Right ventricle myocardium superior (tissue), 1 donor: Measurements from ENCODE around the gene ZNF512. TPM values are rescaled to one million over a fixed set of nuclear protein-coding genes. Genes with fewer than 3 reads are reported as not detected.
"Not testable (repeated sequence)": the region's sequence is repeated elsewhere in the genome, so short reads cannot be mapped to it uniquely, and the experiment has no call there.

Experiments used
- ATAC-seq: fragments of 200-7000 bp; cut with Tn5 transposase; one replicate; pipeline ENCODE4 v1.9.1; 2020; ENCODE audit warnings: mild to moderate bottlenecking; ENCODE audit not compliant: poor library complexity
- DNase-seq: peaks from one replicate; pipeline ENCODE4 v3.0.0-alpha.2; 2020
- intact Hi-C: fragments of 100-400 bp; cut with DNase I; formaldehyde crosslinking; loops from one replicate; pipeline ENCODE4 v1.11.2; 2022
- total RNA-seq: library from RNA; stranded (reverse); fragmentation: NEBNext Ultra II Directional; extraction: Animal tissue kit (Norgen Biotek cat#: 25700); gene quantifications from one replicate; pipeline ENCODE4 v1.2.1, GENCODE V29; 2021
- donor health status: DM: no; HTN: yes; CAD: no; lungs with severe emphysema.

Gene ZNF512
- total RNA-seq, 1 donor from 2014 or later = 16.6 TPM

DNA sequence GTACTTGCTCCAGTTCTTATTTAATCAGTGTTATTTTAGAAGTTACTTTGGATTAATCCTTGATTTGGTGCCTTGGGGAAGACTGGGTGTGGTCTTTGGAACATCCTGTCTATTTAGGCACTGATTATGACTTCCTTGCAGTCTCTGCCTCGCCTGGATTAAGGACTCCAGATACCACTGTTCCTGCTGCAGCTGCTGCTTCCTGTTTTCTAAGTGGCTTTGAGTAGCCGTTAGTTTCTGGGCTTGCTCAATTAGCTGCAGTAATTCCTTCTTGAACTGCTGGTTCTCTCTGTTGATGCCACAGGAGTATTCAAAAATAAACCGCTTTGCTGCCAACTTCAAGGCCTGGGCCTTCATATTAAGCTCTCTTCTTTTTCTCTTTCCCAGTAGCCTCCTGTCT, 44.1 kb downstream of the ZNF512 start:
- ATAC-seq = peak; percentile 21
- intact Hi-C loops = loop anchor here (10.0 kb wide), 1 partner anchor 142 kb away; the partner anchor contains the start of gene IFT172
- not testable (repeated sequence) for DNase-seq

DNA sequence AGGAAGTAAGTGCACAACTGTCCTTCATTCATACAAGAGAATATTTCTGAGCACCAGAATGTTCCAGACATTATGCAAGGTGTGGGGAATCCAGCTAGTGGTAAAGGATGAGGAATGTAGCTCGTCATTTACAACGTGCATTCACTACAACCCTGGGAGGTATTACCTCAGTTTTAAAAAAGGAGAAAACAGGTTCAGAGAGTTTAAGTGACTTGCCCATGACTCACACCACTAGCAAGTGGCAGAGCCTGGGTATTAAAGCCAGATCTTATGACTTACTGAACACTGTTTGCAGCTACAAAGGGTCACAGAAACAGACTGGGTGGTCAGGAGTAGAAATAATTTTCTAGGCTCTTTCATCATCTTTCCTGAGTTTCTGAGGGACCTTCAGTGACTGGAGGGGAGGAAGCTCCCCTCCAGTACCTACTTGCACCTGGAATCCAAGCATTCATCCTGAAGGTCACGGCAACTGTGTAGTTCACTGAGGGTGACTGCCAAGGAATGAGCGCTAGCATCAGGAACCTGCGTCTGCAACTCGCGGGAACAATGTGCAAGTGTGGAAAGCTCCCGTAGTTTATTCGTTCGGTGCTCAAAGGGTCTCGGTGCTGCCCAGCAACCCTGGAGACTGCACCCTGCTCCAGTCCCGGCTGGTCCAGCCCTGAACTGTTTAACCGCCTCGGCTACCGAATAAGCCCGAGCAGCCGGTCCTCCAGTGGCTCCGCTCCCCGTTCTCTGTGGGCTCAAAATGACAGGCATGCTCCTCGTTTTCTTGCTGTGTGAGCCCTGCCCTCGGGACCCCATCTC, 45.3 kb downstream of the ZNF512 start:
- DNase-seq (no peak), ATAC-seq (peak; percentile 62)
- intact Hi-C loops = loop anchor here (10.0 kb wide), 1 partner anchor 143 kb away; the partner anchor contains the start of gene IFT172

DNA sequence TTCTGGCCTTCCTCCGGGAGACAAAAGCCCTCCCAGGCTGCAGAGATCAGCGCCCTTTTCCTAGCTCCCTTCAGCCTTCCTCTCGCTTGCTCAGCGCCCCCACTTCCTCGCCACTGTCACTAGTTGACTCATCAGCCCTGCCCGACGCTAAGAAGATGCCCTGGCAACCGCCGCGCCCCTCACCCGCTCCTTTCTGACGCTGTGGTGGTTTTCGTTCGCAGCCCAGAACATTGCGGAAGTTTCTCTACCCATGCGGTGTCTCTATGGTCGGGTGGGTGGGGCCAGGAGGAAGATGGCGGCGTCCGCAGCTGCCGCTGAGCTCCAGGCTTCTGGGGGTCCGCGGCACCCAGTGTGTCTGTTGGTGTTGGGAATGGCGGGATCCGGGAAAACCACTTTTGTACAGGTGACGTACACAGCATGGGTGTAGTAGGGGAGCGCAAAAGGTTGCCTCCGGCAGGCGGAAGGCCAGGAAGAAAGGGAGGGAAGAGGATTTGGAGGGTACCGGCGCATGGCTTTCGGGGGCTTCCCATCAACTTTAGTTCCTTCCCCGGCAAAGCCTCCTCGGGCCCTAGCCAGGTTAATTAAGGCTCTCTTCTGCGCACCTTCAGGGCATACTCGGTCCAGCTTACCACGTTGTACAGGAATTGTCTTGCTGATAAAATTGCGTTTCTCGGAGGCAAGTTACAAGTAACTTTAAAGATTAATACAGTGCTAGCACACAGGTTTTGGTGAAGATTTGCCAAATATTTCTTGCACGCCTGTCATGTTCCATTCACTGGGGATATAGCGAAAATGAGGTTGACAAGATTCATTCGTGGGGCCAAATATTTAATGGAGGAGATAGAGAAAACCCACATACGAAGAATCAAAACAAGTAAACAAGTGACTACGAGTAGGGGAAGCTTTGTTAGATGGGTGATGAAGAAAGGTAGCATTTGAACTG, 46.2 kb downstream of the ZNF512 start, which contains the start of the genes CCDC121 and GPN1:
Gene CCDC121, minus strand, starts transcription at position 246 of the 943 bp plus-strand sequence. CDS start 1,213 bp downstream, outside the sequence.
Gene GPN1, plus strand, starts transcription at position 284 of the 943 bp plus-strand sequence. Its CDS starts 9 bp downstream, at position 293.
- ATAC-seq = peak; percentile 98

DNA sequence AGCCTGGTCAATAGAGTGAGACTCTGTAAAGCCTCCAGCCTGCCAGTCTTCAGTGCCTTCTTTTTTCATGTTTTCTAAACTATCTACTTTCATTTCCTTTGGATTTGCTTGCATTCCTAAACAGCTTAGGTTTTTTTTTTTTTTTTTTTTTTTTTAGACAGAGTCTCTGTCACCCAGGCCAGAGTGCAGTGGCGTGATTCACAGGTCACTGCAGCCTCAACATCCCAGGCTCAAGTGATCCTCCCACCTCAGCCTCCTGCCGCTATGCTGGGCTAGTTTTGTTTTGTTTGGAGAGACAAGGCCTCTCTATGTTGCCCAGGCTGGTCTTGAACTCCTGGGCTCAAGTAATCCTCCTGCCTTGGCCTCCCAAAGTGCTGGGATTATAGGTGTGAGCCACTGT, 47.4 kb downstream of the ZNF512 start:
- DNase-seq, ATAC-seq, intact Hi-C loops: not testable (repeated sequence)

More for the DNA sequence above, 46.2 kb downstream of the ZNF512 start, which contains the start of the genes CCDC121 and GPN1:
- intact Hi-C loops = loop anchor here (10.0 kb wide), 1 partner anchor 144 kb away; the partner anchor contains the start of gene IFT172
- peak; percentile 92 for DNase-seq

GRCh38 chr2:27634291-27634690, 51.4 kb downstream of the ZNF512 start:
- intact Hi-C loops = no loop called here
- DNase-seq = no peak
- no peak for ATAC-seq

GRCh38 chr2:27636766-27637165, 53.9 kb downstream of the ZNF512 start:
- ATAC-seq (no peak), DNase-seq (no peak)
- intact Hi-C loops = no loop called here

DNA sequence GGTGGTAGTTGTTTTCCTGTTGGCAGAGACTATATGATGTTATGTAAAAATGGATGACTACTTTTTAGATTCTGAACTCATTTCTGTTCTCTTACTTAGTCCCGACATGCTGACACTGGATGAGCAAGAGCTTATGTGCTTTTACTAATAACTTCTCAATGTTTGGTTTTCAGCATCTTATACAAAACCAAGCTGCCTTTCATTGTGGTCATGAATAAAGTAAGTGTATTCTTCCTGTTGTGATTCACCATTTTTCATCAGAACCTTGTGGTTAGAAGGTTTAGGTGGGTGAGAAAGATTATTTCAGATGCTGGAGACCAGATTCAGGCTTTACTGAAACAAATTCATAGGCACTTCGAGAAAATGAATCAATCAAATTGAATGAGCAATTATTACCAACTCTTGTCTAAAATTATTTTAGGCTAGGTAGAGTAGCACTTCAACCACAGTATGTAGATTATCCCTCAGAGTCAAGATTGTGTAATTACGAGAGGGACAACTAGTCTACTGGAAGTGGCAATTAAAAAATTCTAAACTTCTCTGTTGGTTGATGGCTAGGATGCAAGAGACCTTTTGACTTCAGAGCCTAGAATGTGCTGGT, 55.3 kb downstream of the ZNF512 start:
- intact Hi-C loops = no loop called here
- ATAC-seq (no peak), DNase-seq (no peak)

GRCh38 chr2:27638709-27639108, 55.9 kb downstream of the ZNF512 start:
- ATAC-seq = no peak
- no peak for DNase-seq
- intact Hi-C loops = no loop called here

DNA sequence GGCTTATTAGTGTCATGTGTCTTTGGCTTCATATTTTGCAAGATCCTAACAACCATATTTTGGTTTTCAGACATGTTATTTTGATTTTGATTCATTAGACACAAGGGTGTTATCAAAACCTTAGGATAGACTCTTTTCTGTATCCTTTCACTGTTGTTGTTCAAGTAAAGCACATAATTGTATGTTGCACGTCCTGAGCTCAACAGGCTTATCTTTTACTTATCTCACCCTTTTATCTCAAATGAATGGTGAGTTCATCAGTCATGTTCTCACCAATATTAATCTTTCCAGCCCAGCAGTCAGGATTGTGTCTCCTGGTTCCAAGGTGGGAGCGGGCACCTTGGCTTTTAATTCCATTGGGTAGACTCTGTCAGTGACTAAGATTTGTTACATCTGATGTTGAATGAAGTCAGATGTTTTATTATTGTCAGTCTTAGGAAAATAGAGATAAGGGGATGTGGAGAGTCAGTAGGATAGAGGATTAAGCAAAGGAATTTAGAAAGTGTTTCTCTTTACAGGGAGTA, 57.9 kb downstream of the ZNF512 start:
- ATAC-seq (no peak), DNase-seq (no peak)
- intact Hi-C loops = no loop called here

GRCh38 chr2:27645197-27645596, 62.4 kb downstream of the ZNF512 start:
- intact Hi-C loops = no loop called here
- no peak for DNase-seq
- no peak for ATAC-seq

DNA sequence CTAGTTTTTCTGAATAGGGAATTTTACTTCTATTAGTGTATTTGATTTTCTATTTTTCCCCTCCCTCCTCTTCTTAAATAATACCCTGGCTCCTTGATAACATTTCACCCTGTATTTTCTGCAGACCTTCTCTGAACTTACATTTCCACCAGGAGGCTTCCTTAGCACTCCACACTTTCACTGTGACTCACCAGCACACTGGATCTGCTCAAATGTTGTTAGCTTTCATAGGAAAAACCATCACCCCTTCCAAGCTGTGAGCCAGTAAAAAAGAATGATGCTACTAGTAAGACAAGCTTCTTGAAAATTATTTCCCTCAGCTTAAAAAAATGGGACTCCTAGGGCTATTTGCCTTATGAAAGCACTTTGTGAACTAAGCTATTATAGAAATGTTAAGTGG, 64.4 kb downstream of the ZNF512 start:
- ATAC-seq = no peak

DNA sequence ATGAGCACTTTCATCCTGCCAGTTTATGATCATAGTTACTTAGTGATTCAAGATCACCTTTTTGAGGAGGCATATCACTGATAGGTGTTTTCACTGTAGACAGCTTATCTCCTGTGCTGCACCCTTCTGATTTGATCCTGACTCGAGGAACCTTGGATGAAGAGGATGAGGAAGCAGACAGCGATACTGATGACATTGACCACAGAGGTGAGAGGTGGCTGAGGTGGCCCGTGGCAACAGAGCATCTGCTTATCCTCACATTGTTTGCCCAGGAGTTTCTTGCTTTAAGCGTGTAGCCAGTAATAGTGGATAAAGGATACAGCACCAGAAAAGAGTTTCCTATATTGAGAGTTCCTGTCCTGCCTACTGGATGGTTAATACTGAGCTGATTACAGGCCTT, 64.9 kb downstream of the ZNF512 start:
- intact Hi-C loops = no loop called here
- no peak for ATAC-seq
- DNase-seq = no peak

More for the DNA sequence above, 64.4 kb downstream of the ZNF512 start:
- DNase-seq = no peak
- intact Hi-C loops = no loop called here

DNA sequence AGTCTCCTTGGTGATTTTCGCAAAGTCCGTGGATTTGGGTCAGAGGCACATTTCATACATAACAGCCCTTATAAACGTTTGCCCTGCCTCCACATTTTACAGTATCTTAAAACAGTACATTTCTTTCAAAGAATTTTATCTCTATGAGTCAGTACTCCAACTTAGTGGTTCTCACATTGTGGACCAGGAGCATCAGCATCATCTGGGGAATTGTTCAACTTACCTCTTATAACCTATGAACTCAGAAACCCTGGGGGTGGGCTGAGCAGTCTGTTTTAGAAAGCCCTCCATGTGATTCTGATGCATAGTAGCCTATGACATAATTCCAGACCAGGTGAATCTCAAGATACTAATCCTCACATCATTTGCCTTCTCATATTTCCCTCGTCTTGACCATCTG, 68.2 kb downstream of the ZNF512 start:
- intact Hi-C loops = no loop called here
- no peak for DNase-seq
- ATAC-seq = no peak

GRCh38 chr2:27652341-27652740, 69.5 kb downstream of the ZNF512 start:
- DNase-seq (no peak), ATAC-seq (no peak)
- intact Hi-C loops = no loop called here

DNA sequence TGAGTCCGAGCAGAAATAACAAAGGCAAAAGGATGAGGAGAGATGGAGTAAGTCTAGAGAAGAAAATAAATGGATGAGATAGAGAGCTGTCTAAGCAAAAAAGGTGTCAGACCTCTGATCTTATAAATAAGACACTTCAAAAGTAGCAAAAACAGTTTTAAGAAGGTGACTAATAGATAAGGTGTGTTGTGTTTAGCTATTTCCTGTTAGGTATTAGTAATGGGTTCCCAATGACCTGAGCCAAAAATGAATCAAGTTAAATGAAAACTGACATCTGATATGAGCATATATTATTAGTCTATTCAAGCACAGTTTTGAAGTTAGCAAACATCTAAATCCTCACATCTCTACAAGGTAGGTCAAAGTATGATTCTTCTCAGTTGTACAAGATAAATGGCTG, 69.9 kb downstream of the ZNF512 start:
- ATAC-seq (no peak), DNase-seq (no peak)
- intact Hi-C loops = no loop called here

GRCh38 chr2:27653397-27653796, 70.6 kb downstream of the ZNF512 start:
- ATAC-seq = no peak
- intact Hi-C loops = no loop called here
- no peak for DNase-seq

- no peak for ATAC-seq
- no peak for DNase-seq
- intact Hi-C loops = no loop called here
Observed at GRCh38 chr2:27655155-27655951, 72.5 kb downstream of the ZNF512 start.

DNA sequence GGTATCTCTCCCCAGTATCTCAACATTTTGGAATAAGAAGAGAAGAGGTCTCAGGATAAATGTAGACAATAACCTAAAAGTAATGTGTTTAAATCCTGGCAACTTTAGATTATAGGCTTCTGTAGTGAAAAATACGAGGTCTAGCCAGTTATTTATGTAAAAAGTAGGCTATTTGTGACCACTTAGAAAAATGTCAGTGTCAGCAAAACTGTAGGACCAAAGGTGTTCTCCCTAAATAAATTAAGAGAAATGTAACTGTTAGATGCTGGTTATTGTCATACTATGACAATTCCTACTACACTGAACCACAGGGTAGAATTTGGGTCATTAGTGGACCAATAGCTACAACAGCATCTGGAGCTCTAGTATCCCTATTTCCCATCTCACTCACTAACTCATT, 78.5 kb downstream of the ZNF512 start:
- intact Hi-C loops = no loop called here
- ATAC-seq (no peak), DNase-seq (no peak)
